Measurements from ENCODE around the gene ARFIP1. TPM values are rescaled to one million over a fixed set of nuclear protein-coding genes. Genes with fewer than 3 reads are reported as not detected.

ARFIP1 gene
- total RNA-seq, 1 donor from 2014 or later: 41.6 TPM

DNA sequence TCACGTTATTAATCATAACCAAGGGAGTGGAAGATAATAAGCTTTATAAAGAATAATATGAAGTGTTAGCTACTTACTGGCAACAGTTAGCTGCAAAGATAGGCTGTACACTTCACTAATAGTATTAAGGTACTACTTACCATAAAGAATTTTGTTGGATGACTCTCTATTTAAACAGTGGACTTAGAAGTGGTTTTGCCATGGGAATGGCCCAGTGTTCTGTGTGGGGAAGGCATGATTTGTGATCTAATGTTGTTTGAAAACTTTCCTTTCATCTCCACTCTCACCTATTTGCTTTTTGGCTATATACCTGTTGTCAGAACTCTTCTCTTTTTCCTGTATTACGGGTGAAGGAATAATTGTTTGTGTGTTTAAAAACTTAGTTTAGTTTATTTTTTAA lies 179.3 kb downstream of the ARFIP1 start:
- no peak for DNase-seq (ENCODE audit: low spot score)
- no peak overlapping the region for H3K4me3 Mint-ChIP-seq (ENCODE audit: unreplicated experiment)
- no peaks in the 10 kb centered on the region for H3K27me3 Mint-ChIP-seq (ENCODE audit: unreplicated experiment)
- H3K27ac Mint-ChIP-seq (ENCODE audit: unreplicated experiment): no peak overlapping the region
- no peaks in the 10 kb centered on the region for H3K9me3 Mint-ChIP-seq (ENCODE audit: unreplicated experiment)
- peaks cover 19% of the 10 kb centered on the region for H3K4me1 Mint-ChIP-seq (ENCODE audit: unreplicated experiment)
- TF ChIP-seq, protein P1, sequence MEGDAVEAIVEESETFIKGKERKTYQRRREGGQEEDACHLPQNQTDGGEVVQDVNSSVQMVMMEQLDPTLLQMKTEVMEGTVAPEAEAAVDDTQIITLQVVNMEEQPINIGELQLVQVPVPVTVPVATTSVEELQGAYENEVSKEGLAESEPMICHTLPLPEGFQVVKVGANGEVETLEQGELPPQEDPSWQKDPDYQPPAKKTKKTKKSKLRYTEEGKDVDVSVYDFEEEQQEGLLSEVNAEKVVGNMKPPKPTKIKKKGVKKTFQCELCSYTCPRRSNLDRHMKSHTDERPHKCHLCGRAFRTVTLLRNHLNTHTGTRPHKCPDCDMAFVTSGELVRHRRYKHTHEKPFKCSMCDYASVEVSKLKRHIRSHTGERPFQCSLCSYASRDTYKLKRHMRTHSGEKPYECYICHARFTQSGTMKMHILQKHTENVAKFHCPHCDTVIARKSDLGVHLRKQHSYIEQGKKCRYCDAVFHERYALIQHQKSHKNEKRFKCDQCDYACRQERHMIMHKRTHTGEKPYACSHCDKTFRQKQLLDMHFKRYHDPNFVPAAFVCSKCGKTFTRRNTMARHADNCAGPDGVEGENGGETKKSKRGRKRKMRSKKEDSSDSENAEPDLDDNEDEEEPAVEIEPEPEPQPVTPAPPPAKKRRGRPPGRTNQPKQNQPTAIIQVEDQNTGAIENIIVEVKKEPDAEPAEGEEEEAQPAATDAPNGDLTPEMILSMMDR (IDR thresholded peaks at IDR 0.05; ENCODE audit: unreplicated experiment): no peak
- no peaks in the 10 kb centered on the region for H3K36me3 Mint-ChIP-seq (ENCODE audit: low read depth, unreplicated experiment)

DNA sequence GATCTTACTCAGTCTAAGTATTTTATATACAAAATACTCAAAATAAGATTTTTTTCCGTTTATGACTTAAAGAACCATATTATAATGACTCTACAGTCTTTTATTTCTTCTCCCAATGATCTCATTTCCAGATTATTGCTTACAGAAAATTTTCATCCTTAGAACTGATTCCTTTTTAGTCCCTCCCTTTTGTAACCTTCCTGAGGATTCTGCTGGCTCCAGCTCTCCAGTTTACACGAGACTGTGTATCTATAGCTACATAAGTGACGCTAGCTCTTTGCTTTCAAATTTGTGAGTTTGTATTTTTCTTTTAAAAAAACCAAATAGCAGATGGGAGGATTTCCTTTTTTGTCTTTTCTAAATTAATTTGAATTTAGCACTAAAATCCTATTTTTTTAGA lies 180.3 kb downstream of the ARFIP1 start:
- no peaks in the 10 kb centered on the region for H3K36me3 Mint-ChIP-seq (ENCODE audit: low read depth, unreplicated experiment)
- no peak for DNase-seq (ENCODE audit: low spot score)
- H3K9me3 Mint-ChIP-seq (ENCODE audit: unreplicated experiment): no peaks in the 10 kb centered on the region
- no peak overlapping the region for H3K4me3 Mint-ChIP-seq (ENCODE audit: unreplicated experiment)
- no peaks in the 10 kb centered on the region for H3K27me3 Mint-ChIP-seq (ENCODE audit: unreplicated experiment)
- peaks cover 19% of the 10 kb centered on the region for H3K4me1 Mint-ChIP-seq (ENCODE audit: unreplicated experiment)
- TF ChIP-seq, protein P1 (IDR thresholded peaks at IDR 0.05; ENCODE audit: unreplicated experiment): no peak
- no peak overlapping the region for H3K27ac Mint-ChIP-seq (ENCODE audit: unreplicated experiment)

DNA sequence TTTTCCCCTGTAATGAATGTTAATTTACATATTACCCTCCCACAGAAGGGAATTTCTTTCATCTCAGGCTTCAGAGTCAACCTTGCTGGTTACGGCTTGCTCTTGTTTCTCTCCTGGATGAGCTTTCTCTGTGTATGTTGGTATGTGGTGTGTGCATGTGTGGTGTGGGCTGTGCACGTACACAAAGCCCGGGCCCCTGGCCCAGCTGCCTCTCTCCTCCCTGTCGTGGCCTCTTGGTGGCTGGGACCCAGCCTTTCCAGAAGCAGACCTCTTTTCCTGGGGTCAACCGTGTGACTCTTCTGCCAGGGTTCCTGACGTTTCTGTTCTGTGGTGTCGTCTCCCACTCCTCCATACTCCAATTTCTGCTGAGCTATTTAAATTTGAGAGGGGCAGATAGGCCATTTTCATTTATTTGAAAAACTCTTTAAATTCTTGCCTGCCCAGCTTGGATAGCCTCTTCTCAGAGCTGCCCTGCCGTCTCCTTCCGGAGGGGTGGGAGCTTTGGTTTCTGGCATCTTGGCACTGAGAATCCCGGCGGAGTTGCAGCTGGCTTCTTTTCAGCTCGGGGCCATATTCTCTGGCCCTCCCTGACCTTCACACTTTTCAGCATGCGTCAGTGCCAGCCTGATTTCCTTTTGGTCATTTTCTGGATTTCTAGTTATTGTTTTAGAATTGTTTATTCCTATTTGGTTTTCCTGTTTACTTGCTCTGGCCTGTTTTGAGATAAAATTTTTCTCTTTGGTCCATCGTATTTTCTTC lies 181.4 kb downstream of the ARFIP1 start:
- no peaks in the 10 kb centered on the region for H3K9me3 Mint-ChIP-seq (ENCODE audit: unreplicated experiment)
- DNase-seq (ENCODE audit: low spot score): no peak
- peak overlapping the region; percentile 31 for H3K27ac Mint-ChIP-seq (ENCODE audit: unreplicated experiment)
- H3K4me3 Mint-ChIP-seq (ENCODE audit: unreplicated experiment): no peak overlapping the region
- TF ChIP-seq, protein P1 (IDR thresholded peaks at IDR 0.05; ENCODE audit: unreplicated experiment): no peak
- peaks cover 19% of the 10 kb centered on the region for H3K4me1 Mint-ChIP-seq (ENCODE audit: unreplicated experiment)
- no peaks in the 10 kb centered on the region for H3K36me3 Mint-ChIP-seq (ENCODE audit: low read depth, unreplicated experiment)
- no peaks in the 10 kb centered on the region for H3K27me3 Mint-ChIP-seq (ENCODE audit: unreplicated experiment)

DNA sequence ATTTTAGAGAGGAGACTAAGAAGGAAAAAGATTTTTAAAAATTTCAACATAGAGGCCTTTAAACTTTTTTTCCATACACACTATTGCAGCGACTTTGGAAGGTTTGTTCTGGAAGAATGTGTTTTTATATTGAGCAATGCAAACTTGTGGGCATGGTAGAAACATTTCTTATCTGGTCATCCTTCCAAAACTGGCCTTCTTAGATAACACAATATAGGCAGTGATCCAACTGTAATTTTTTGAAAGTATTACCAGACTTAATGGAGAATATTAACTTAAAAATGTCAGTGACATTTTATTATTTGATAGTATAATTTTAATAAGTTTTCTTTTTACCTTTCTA lies 182.0 kb downstream of the ARFIP1 start:
- H3K4me1 Mint-ChIP-seq (ENCODE audit: unreplicated experiment): peaks cover 19% of the 10 kb centered on the region
- no peaks in the 10 kb centered on the region for H3K27me3 Mint-ChIP-seq (ENCODE audit: unreplicated experiment)
- no peak overlapping the region for H3K4me3 Mint-ChIP-seq (ENCODE audit: unreplicated experiment)
- H3K27ac Mint-ChIP-seq (ENCODE audit: unreplicated experiment): no peak overlapping the region
- no peaks in the 10 kb centered on the region for H3K36me3 Mint-ChIP-seq (ENCODE audit: low read depth, unreplicated experiment)
- no peaks in the 10 kb centered on the region for H3K9me3 Mint-ChIP-seq (ENCODE audit: unreplicated experiment)
- TF ChIP-seq, protein P1 (IDR thresholded peaks at IDR 0.05; ENCODE audit: unreplicated experiment): no peak
- no peak for DNase-seq (ENCODE audit: low spot score)

Other genes starting within 250 kb of the ARFIP1 start
- gene FBXW7, start 243.9 kb upstream of the ARFIP1 start, total RNA-seq (ENCODE audit: unreplicated experiment): 44.7 TPM
- 6.7 TPM for gene TMEM154, start 100.0 kb upstream of the ARFIP1 start, total RNA-seq (ENCODE audit: unreplicated experiment)
- gene TIGD4, start 224 bp upstream of the ARFIP1 start, total RNA-seq (ENCODE audit: unreplicated experiment): 1.3 TPM
- 0.90 TPM for gene FHDC1, start 156.4 kb downstream of the ARFIP1 start, total RNA-seq (ENCODE audit: unreplicated experiment)